Inflammatory macrophage treated with lipopolysaccharide for 4 hours (primary cell): ENCODE measurements around the gene CD8A.

Experiments used
- DNase-seq: peaks from one replicate; pipeline ENCODE4 v3.0.0-alpha.2; 2020

Gene CD8A

GRCh38 chr2:86808315-86809161, 17.8 kb upstream of the CD8A start:
- peak; percentile 76 for DNase-seq

GRCh38 chr2:86807468-86808275, 17.0 kb upstream of the CD8A start:
- DNase-seq = peak; percentile 13

- DNase-seq = no peak
Measured at GRCh38 chr2:86807133-86807467, 16.4 kb upstream of the CD8A start.

GRCh38 chr2:86806059-86806857, 15.5 kb upstream of the CD8A start:
- no peak for DNase-seq

GRCh38 chr2:86800856-86801567, 10.3 kb upstream of the CD8A start:
- no peak for DNase-seq

GRCh38 chr2:86794861-86795260, 4.1 kb upstream of the CD8A start:
- DNase-seq = no peak

- DNase-seq = no peak
Measured at GRCh38 chr2:86793752-86794151, 3.0 kb upstream of the CD8A start.

- DNase-seq = no peak
Measured at GRCh38 chr2:86791573-86791972, 860 bp upstream of the CD8A start.

- DNase-seq = no peak
Measured at GRCh38 chr2:86790134-86790675, 508 bp downstream of the CD8A start.

GRCh38 chr2:86789687-86790133, 1.0 kb downstream of the CD8A start:
- no peak for DNase-seq

GRCh38 chr2:86788881-86789686, 1.6 kb downstream of the CD8A start:
- no peak for DNase-seq

- DNase-seq = no peak
Measured at GRCh38 chr2:86788165-86788564, 2.5 kb downstream of the CD8A start.

GRCh38 chr2:86787736-86788135, 3.0 kb downstream of the CD8A start:
- DNase-seq = peak; percentile 45

GRCh38 chr2:86786001-86786536, 4.6 kb downstream of the CD8A start:
- DNase-seq = no peak

- no peak for DNase-seq
Measured at GRCh38 chr2:86785456-86785855, 5.3 kb downstream of the CD8A start.

GRCh38 chr2:86783615-86784339, 6.9 kb downstream of the CD8A start:
- DNase-seq = peak; percentile 81

- no peak for DNase-seq
Measured at GRCh38 chr2:86782748-86783147, 8.0 kb downstream of the CD8A start.

- no peak for DNase-seq
Measured at GRCh38 chr2:86781363-86781762, 9.3 kb downstream of the CD8A start.

GRCh38 chr2:86779971-86780370, 10.7 kb downstream of the CD8A start:
- DNase-seq = no peak

GRCh38 chr2:86778957-86779356, 11.8 kb downstream of the CD8A start:
- no peak for DNase-seq
